T follicular helper cell (primary cell): ENCODE data around the gene ZNF630.
A peak's percentile ranks its signal among the peaks of the same experiment; 100 is the strongest.
"Not testable (repeated sequence)": the region's sequence is repeated elsewhere in the genome, so short reads cannot be mapped to it uniquely, and the experiment has no call there.

ENCODE experiments used
- DNase-seq: peaks from one replicate; pipeline ENCODE4 v3.0.0-alpha.2; 2020; ENCODE audit warnings: low read depth
- total RNA-seq, 2 experiments: gene quantifications; one replicate each; lab custom pipeline; 2026; lab: John Stamatoyannopoulos, UW

The ZNF630 gene
- 1.7 to 5.2 reads per million in 2 experiments for total RNA-seq

- DNase-seq, result peak; percentile 19
Measured at GRCh38 chrX:48071064-48071985, at the start of gene ZNF630. Gene ZNF630, minus strand, starts transcription at chrX:48071640. Its CDS starts 4,754 bp downstream, at chrX:48066886.

DNA sequence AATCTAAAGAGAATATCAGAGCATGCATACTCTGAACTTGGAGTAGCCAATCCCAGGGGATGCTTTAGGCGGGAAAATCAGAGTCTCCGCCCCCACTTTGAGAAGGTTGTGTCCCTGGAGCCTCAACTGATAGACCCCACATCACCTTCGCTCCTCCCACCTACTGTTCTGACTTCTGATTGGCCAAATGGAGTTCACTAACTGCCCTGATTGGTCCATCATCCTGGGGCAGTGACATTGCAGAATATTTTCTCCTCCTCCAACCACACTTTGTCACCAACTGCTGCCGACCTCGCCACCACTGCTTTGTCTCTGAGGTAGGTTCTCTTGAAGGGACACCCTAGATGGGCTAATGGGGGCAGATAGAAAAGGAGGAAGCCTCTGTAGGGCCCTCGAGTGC lies 36.3 kb upstream of the ZNF630 start:
- no peak for DNase-seq

DNA sequence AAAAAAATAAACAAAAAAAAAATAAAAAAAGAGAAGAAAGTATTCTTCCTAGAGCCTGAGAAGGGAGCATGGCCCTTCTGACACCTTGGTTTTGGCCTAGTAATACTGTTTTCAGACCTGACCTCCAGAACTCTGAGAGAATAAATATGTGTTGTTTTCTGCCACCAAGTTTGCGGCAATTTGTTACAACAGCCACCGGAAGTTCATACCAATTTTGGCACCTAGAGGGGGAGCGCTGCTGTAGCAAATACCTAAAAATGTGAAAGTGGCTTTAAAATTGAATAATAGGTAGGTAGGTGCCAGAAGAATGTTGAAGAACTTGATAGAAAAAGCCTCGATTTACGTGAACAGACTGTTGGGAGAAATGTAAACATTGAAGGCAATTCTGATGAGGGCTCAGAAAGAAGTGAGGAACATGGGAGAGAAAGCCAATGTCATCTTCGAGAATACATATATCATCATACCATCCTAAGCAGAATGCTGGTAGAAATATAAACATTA lies 31.5 kb upstream of the ZNF630 start:
- DNase-seq, result no peak

- DNase-seq, result no peak
Measured at GRCh38 chrX:48101443-48101842, 30.0 kb upstream of the ZNF630 start.

DNA sequence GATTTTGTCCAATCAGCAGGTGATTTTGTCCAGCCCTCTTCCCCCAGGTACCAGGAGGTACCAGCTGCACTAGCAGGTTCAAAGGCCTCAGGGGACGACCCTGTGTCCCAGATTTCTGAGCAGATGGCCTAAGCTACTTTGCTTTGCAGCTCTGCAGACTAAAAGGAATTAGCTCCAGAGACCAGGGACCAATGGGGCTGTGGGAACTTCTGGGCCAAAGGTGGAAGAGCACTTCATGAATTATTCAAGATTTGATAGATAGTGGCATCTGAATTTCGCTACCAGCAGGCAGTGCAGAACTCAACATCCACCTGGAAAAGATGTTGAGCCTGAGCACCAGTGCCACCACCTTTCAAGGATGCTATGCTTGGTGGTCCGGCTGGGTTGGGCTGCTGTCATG lies 21.1 kb upstream of the ZNF630 start:
- DNase-seq, result not testable (repeated sequence)

DNA sequence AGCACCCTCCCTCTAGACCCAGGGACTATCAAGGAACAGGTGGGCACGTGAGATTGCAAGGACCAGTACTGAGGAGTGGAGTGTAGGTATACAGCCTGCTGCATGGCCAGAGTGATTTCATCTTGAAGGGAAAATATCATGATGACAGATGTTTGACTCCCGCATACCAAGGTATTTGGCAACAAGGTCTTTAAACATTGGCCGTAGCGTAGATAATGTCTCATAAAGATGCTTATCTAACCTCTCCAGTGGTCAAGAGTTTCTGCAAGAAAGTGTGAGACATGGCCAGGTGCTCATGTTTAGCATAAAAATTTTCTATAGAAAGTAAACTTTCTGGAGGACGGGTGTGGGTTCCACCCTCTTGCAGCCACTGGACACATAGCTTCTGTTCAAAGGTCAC lies 18.7 kb upstream of the ZNF630 start:
- no peak for DNase-seq

DNA sequence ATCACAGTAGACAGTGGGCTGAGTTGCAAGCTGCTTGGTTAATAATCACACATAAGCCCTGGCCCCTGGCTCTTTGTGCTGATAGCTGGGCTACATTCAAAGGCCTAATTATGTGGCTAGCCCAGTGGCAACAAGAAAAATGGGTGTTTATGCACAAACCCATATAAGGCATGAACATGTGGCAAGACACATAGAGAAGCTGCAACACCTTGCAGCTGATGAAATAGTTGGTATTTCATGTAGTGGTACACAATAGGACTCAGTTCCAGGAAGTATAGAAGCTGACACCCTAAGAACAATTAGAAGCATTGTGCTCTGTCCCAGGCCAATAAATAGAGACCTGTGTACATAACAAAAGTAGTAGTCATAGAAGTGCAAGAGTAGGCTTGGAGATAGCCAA lies 14.6 kb upstream of the ZNF630 start:
- DNase-seq, result no peak

- no peak for DNase-seq
Measured at GRCh38 chrX:48083706-48084105, 12.3 kb upstream of the ZNF630 start.

- DNase-seq, result peak; percentile 3
Measured at GRCh38 chrX:48083212-48083611, 11.8 kb upstream of the ZNF630 start.

DNA sequence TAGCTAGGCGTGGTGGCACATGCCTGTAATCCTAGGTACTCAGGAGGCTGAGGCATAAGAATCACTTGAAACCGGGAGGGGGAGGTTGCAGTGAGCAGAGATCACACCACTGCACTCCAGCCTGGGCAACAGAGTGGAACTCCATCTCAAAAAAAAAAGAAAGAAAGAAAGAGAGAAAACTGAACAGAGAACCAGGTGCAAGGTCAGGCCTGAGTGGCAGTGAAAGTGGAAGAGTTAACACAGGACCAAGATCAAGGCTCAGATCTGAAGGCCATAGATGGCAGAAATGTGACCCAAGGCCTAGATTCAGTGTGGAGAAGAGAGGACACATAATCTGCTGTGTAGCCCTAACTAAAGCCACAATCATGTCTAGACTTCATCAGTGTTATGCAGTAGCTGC lies 4.9 kb upstream of the ZNF630 start:
- DNase-seq, result no peak

GRCh38 chrX:48071986-48072605 lies 656 bp upstream of the ZNF630 start:
- no peak for DNase-seq

- DNase-seq, result no peak
Measured at GRCh38 chrX:48068096-48068887, 3.1 kb downstream of the ZNF630 start.

- DNase-seq, result no peak
Measured at GRCh38 chrX:48064261-48064660, 7.2 kb downstream of the ZNF630 start.

- DNase-seq, result no peak
Measured at GRCh38 chrX:48059296-48059639, 12.2 kb downstream of the ZNF630 start.

DNA sequence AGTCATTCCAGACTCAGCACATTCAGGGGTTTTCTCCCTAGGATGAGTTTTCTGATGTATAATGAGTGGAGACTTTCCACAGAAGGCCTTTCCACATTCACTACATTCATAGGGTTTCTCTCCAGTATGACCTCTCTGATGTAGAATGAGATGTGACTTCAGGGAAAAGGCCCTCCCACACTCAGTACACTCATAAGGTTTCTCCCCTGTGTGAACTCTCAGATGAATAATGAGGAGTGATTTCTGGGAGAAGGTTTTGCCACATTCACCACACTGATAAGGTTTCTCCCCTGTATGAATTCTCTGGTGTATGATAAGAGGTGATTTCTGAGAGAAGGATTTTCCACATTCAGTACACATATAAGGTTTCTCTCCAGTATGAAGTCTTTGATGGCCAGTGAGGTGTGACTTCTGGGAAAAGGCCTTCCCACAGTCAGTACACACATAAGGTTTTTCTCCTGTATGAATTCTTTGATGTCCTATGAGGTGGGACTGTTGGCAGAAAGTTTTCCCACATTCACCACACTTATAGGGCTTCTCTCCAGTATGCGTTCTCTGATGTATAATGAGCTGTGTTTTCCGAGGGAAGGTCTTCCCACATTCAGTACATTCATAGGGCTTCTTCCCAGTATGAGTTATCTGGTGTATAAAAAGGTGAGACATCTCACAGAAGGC lies 12.7 kb downstream of the ZNF630 start:
- DNase-seq, result no peak

GRCh38 chrX:48046846-48047245 lies 24.6 kb downstream of the ZNF630 start:
- no peak for DNase-seq

GRCh38 chrX:48045410-48046311 lies 25.8 kb downstream of the ZNF630 start:
- DNase-seq, result no peak

- no peak for DNase-seq
Measured at GRCh38 chrX:48043056-48043455, 28.4 kb downstream of the ZNF630 start.

DNA sequence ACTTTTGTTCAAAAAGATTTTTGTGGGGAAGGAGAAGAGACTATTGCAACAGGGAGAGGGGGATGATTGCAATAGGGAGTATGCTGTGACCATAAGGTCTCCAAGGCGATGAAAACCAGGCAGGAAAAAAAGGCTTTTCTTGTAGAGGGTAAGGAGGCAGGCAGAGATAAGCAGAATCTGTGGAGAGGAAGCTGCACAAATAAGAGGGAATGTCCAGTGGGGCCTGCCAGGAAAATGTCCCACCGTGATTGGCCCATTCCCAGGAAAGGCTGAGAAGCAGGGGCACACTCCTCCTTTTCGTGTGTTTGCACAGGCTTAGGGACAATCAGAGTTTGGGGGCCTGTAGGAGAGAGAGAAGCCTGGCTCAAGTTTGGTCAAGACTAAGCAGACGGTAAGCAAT lies 35.5 kb downstream of the ZNF630 start:
- no peak for DNase-seq

GRCh38 chrX:48030641-48031173 lies 40.7 kb downstream of the ZNF630 start:
- not testable (repeated sequence) for DNase-seq
